HG02588 (cell line): ENCODE results near the gene TMEM86B.
"Not testable (repeated sequence)": the region's sequence is repeated elsewhere in the genome, so short reads cannot be mapped to it uniquely, and the experiment has no call there.

Experiments used
- ATAC-seq: cut with Tn5 transposase; IDR thresholded peaks from one replicate; pipeline ENCODE4 v1.9.1; 2021; ENCODE audit warnings: mild to moderate bottlenecking, moderate library complexity; ENCODE audit not compliant: unreplicated experiment

The TMEM86B gene

DNA sequence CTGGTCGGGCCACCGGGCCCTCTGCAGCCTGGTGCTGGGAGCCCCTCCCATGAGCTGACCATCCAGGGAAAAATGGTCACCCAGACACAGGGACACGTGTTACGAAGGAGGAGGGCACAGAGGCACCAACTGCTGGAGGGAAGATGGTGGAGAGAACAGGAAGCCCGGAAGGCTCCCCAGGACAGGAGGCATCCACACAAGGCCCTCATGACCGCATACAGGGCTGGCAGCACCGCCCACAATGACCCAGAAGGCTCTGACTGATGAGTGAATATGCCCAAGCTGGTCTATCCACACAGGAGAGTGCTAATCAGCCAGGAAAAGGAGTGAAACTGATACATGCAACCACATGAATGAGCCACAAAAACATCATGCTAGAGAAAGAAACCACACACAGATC, 14.0 kb upstream of the TMEM86B start:
- ATAC-seq, result no peak

GRCh38 chr19:55241935-55242464, 13.4 kb upstream of the TMEM86B start:
- no peak for ATAC-seq

GRCh38 chr19:55241143-55241934, 12.8 kb upstream of the TMEM86B start:
- ATAC-seq, result no peak

GRCh38 chr19:55240713-55241020, 12.1 kb upstream of the TMEM86B start:
- ATAC-seq, result no peak

DNA sequence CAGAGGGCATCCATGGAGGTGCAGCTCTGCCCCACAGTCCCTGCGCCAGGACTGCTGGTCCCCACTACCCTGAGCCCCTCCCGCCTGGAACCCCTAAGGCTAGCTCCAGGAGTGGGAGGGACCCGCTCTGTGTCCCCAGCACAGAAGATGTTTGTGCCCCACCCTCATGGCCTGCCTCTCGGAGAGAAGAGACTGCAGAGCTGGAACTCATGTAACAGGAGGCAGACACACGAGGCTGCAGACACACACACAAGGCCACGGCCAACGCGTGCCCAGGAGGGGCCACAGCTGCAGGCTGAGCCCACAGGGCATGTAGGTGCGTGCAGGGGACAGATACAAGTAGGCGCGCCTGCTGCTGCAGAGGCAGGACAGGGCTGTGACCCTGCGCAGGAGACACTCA, 10.4 kb upstream of the TMEM86B start:
- ATAC-seq, result no peak

- no peak for ATAC-seq
Observed at GRCh38 chr19:55238030-55238429, 9.5 kb upstream of the TMEM86B start.

- no peak for ATAC-seq
Observed at GRCh38 chr19:55232986-55233385, 4.4 kb upstream of the TMEM86B start.

- ATAC-seq, result no peak
Observed at GRCh38 chr19:55232286-55232602, 3.7 kb upstream of the TMEM86B start.

GRCh38 chr19:55231391-55232285, 3.1 kb upstream of the TMEM86B start:
- ATAC-seq, result no peak

GRCh38 chr19:55230780-55231179, 2.2 kb upstream of the TMEM86B start:
- ATAC-seq, result no peak

DNA sequence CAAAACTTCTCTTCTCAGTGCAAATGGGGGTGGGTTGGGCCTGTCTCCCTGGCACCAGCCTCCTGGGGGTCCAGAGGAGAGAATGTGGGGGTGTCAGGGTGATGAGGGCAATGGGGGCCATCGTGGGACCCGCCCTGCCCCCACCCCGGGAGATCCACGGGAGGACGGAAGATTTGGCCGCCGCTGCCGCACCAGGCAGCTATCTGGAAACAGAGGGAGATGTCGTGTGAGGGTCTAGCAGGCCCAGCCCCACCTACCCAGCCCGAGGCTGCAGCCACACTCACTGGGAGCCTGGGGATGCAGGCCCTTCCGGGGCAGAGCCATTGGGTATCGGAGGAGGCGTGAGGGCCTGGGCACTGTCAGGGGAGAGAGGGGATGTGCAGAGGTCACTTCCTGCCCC, 1.8 kb upstream of the TMEM86B start:
- ATAC-seq, result no peak

DNA sequence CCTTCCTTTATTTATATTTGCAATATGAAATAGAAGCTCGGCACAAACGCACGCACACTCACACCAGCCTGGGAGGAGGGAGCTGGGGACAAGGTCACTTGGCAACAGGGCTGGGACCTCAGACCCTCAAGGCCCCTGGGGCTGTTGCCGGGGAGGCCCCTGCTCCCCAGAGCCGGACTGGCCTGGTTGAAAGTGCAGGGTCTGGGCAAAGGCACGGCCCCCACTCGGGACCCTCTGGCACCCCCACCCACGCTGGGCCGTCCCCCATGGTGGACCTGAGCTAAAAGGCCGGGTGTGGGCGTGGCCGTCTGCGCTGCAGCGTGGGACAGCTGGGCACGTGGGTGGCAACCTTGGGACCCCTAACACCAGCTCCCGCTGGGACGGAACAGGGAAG, 1.2 kb upstream of the TMEM86B start:
- ATAC-seq, result no peak

- no peak for ATAC-seq
Observed at GRCh38 chr19:55229145-55229788, 704 bp upstream of the TMEM86B start.

- ATAC-seq, result no peak
Observed at GRCh38 chr19:55228015-55228391, 560 bp downstream of the TMEM86B start.

DNA sequence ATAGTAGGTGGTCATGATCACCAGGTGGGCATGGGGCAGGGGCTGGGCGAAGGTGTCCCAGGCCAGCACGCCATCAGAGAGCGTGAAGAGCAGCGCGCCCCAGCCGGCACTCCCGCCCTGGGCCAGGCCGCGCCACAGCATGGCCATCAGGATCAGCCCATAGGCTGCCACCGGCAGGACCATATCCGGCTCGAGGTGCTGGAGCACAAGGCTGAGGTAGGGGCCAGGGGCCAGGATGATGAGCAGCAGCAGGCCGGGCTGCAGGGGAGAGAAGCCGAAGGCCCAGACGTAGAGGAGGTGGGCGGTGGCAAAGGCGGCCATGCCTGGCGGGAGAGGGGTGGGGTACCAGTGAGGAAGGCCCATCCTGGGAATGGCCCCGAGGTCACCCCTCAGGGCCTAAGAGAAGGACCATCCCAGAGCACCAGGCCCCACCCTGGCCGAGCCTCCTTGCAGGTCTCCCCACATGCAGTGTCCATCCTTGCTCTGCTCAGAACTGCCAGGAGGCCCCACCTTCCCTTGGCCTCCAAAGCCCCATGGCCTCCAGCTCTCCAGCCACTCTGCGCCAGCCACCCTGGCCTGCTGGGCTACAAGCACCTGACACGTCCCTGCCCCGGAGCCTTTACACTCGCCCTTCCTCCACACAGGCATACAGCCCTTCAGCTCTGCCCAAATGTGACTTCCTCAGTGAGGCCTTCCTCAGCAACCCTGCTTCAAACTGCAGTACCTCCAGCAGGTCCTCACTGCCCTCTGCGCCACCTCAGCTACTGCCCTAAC, 1.1 kb downstream of the TMEM86B start:
- ATAC-seq, result no peak

DNA sequence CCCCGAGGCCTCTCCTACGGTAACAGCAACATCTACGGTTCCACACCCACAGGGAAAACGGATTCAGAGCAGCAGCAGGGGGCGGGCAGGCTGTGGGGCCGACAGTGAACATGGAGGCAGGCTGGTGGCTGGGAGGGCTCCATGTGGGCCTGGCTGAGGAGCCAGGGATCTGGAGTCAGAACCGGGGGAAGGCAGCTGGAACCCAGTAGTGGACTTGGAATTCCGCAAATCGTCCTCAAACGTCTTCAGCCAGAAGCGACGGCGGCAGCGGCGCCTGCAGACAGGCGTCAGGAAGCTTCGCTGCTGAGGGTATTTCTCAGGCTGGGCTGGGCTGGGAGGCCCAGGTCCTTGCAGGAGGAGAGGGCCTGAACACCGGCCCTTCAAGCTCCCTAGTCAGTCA, 1.8 kb downstream of the TMEM86B start:
- ATAC-seq, result no peak

GRCh38 chr19:55226273-55226672, 2.3 kb downstream of the TMEM86B start:
- no peak for ATAC-seq

DNA sequence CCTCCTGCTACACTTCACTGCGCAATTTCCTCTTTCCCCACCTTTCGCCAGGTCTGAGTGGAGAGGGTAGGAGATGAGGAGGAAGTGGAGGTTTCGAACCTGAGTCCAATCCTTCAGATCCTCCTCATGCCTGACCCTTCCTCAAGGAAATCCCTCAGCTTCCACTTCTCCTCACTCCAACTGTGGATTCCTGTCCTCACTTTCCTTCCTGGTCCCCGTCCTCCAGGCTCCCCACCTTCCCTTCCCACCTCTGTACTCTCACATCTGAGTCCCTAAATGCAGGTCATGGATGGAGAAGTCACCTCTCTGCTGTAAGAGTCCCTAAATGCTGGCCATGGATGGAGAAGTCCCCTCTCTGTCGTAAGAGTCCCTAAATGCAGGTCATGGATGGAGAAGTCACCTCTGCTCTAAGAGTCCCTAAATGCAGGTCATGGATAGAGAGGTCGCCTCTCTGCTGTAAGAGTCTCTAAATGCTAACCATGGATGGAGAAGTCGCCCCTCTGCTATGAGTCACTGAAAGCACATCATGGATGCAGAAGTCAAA, 3.1 kb downstream of the TMEM86B start:
- no peak for ATAC-seq

- not testable (repeated sequence) for ATAC-seq
Observed at GRCh38 chr19:55224679-55225414, 3.7 kb downstream of the TMEM86B start.
